Fibroblast of lung (primary cell): ENCODE results near the gene ARFGAP3. TPM values are rescaled to one million over a fixed set of nuclear protein-coding genes. Genes with fewer than 3 reads are reported as not detected.

Experiments used
- DNase-seq, 2 donors: peaks; one replicate each; pipeline versions ENCODE4 v3.0.0 to v3.0.0-alpha.2; 2010; ENCODE audit warnings: low read depth in 2 of 2
- H2AFZ ChIP-seq: 2 replicates; pipeline ENCODE4 v1.5.1; 2012; ENCODE audit warnings: low read length, control low read depth, inconsistent platforms
- H3K27ac ChIP-seq: 2 replicates; pipeline ENCODE4 v1.5.1; 2011; ENCODE audit warnings: low read length, control low read depth; ENCODE audit not compliant: insufficient read depth
- H3K27me3 ChIP-seq: 2 replicates; pipeline ENCODE4 v1.5.1; 2011; ENCODE audit warnings: mild to moderate bottlenecking, low read length; ENCODE audit not compliant: control insufficient read depth, insufficient read depth
- H3K36me3 ChIP-seq: 2 replicates; pipeline ENCODE4 v1.5.1; 2011; ENCODE audit warnings: low read length; ENCODE audit not compliant: control insufficient read depth, insufficient read depth
- H3K4me1 ChIP-seq: 2 replicates; pipeline ENCODE4 v1.5.1; 2011; ENCODE audit warnings: low read length; ENCODE audit not compliant: control insufficient read depth, insufficient read depth; ENCODE audit errors: extremely low read depth
- H3K4me2 ChIP-seq: 2 replicates; pipeline ENCODE4 v1.5.1; 2011; ENCODE audit warnings: low read length, control low read depth; ENCODE audit not compliant: insufficient read depth; ENCODE audit errors: extremely low read depth
- H3K4me3 ChIP-seq, 4 experiments: fragments of 200-600 bp in 1 of 4; sonication (generic) in 1 of 4; replicated peaks in 1 of 4; 2 replicates each; pipeline ENCODE4 v1.5.1; 2011 to 2016; ENCODE audit warnings: low read length in 4 of 4, low read depth in 3 of 4, mild to moderate bottlenecking in 3 of 4, control low read depth in 2 of 4, inconsistent platforms in 1 of 4, mixed read lengths in 1 of 4; ENCODE audit not compliant: insufficient read depth in 1 of 4; ENCODE audit errors: control extremely low read depth in 1 of 4
- H3K79me2 ChIP-seq: 2 replicates; pipeline ENCODE4 v1.5.1; 2012; ENCODE audit warnings: mild to moderate bottlenecking, low read length, inconsistent platforms; ENCODE audit not compliant: control insufficient read depth, insufficient read depth
- H3K9ac ChIP-seq: 2 replicates; pipeline ENCODE4 v1.5.1; 2011; ENCODE audit warnings: mild to moderate bottlenecking, low read length, control low read depth; ENCODE audit not compliant: insufficient read depth
- H3K9me3 ChIP-seq: 2 replicates; pipeline ENCODE4 v1.5.1; 2012; ENCODE audit warnings: low read depth, low read length; ENCODE audit not compliant: control insufficient read depth, insufficient read depth
- H4K20me1 ChIP-seq: 2 replicates; pipeline ENCODE4 v1.5.1; 2011; ENCODE audit warnings: low read length; ENCODE audit not compliant: control insufficient read depth, insufficient read depth; ENCODE audit errors: extremely low read depth
- CTCF ChIP-seq, 2 donors: IDR thresholded peaks in 1 of 2; conservative IDR thresholded peaks in 1 of 2; 1 replicate in 1 of 2; 2 replicates in 1 of 2; pipeline ENCODE4 v1.5.1; 2011 to 2012; ENCODE audit warnings: low read length in 2 of 2, control low read depth in 1 of 2, inconsistent platforms in 1 of 2, low read depth in 1 of 2, mild to moderate bottlenecking in 1 of 2
- EZH2 ChIP-seq: IDR thresholded peaks from 2 replicates; pipeline ENCODE4 v1.5.1; 2012; ENCODE audit warnings: low read length, control low read depth, mild to moderate bottlenecking; ENCODE audit errors: missing control alignments
- polyA plus RNA-seq, 2 donors: library from polyadenylated mRNA; depleted of rRNA in 1 of 2; stranded (reverse) in 1 of 2; unstranded in 1 of 2; fragments of >200 nt; gene quantifications; 2 replicates each; pipeline ENCODE4 v1.2.1, GENCODE V29; 2011 to 2012; ENCODE audit warnings: missing spikeins in 1 of 2
- total RNA-seq: library from RNA; depleted of rRNA; stranded (reverse); fragments of >200 nt; gene quantifications from 2 replicates; pipeline ENCODE4 v1.2.1, GENCODE V29; 2014

The ARFGAP3 gene
- total and polyA plus RNA-seq, 2 donors (not counting 1 experiment from before 2014, with no cell fraction given), result 62.1 to 74.1 TPM

DNA sequence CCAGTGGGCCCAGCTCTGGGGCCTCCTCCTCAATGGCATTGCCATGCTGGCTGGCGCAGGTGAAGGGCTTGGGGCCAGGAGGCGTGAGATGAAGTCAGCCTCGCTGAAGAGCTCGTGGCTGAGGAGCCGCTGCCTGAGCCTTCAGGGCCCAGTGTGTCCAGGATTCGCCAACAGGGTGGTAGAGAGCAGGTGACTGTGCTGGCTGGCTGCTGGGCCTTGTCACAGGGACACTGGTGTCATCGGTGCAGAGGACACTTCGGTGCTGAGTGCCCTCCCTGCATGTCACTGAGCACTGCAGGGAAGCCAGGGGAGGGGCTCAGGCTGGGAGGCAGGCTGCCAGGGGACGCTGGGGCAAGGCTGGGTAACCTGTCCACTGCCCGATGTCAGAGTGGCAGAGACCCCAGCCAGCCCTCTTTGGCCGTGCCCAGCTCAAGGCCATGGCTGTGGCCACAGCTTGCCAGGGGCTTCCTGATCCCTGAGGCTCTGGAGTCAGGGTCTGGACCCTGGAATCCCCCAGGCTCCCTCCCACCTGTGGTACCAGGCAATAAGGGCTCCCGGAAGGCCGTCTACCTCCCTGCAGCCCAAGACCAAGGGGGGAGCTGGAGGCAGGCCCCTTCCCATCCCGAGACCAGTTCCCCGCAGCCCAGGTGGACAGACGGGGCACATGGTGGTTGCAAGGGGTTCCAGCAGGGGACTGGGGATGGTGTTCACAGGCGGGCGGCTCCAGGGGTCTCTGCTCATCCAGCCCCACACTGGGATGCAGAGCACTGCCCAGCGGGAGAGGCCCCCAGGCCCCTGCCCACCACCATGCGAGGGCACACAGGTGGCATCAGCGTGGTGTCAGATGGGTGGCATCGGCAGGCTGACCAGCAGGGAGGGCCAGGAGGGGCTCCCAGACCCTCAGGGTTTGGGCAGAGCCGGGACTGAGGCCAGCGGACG, 63.9 kb downstream of the ARFGAP3 start:
- Histone ChIP-seq H4K20me1 (no peaks in the 10 kb centered on the region), H3K36me3 (peaks cover 2% of the 10 kb centered on the region), H3K9ac (no peak overlapping the region), H3K27ac (no peak overlapping the region), H3K4me2 (no peak overlapping the region), H3K79me2 (no peaks in the 10 kb centered on the region), H3K4me1 (peaks cover 7% of the 10 kb centered on the region), H3K4me3 (no peak overlapping the region), H2AFZ (no peak overlapping the region), H3K27me3 (no peaks in the 10 kb centered on the region), H3K9me3 (no peaks in the 10 kb centered on the region)
- no peak for TF ChIP-seq CTCF (conservative IDR thresholded peaks at IDR 0.05 in 1 of 2, IDR thresholded peaks at IDR 0.05 in 1 of 2; ENCODE audit: low read depth in 1 of 2, low read length in 2 of 2)
- TF ChIP-seq EZH2, result no peak
- DNase-seq, result no peak

GRCh38 chr22:42792453-42792908, 64.6 kb downstream of the ARFGAP3 start:
- H4K20me1 ChIP-seq, result no peaks in the 10 kb centered on the region
- no peak overlapping the region for H3K4me3 ChIP-seq
- no peak for TF ChIP-seq CTCF (conservative IDR thresholded peaks at IDR 0.05 in 1 of 2, IDR thresholded peaks at IDR 0.05 in 1 of 2; ENCODE audit: low read depth in 1 of 2, low read length in 2 of 2)
- TF ChIP-seq EZH2, result no peak
- H3K27ac ChIP-seq, result no peak overlapping the region
- H3K4me1 ChIP-seq, result peaks cover 7% of the 10 kb centered on the region
- DNase-seq, result no peak
- H3K36me3 ChIP-seq, result peaks cover 2% of the 10 kb centered on the region
- H3K27me3 ChIP-seq, result no peaks in the 10 kb centered on the region
- H3K4me2 ChIP-seq, result no peak overlapping the region
- no peaks in the 10 kb centered on the region for H3K79me2 ChIP-seq
- no peaks in the 10 kb centered on the region for H3K9me3 ChIP-seq
- no peak overlapping the region for H3K9ac ChIP-seq
- no peak overlapping the region for H2AFZ ChIP-seq

DNA sequence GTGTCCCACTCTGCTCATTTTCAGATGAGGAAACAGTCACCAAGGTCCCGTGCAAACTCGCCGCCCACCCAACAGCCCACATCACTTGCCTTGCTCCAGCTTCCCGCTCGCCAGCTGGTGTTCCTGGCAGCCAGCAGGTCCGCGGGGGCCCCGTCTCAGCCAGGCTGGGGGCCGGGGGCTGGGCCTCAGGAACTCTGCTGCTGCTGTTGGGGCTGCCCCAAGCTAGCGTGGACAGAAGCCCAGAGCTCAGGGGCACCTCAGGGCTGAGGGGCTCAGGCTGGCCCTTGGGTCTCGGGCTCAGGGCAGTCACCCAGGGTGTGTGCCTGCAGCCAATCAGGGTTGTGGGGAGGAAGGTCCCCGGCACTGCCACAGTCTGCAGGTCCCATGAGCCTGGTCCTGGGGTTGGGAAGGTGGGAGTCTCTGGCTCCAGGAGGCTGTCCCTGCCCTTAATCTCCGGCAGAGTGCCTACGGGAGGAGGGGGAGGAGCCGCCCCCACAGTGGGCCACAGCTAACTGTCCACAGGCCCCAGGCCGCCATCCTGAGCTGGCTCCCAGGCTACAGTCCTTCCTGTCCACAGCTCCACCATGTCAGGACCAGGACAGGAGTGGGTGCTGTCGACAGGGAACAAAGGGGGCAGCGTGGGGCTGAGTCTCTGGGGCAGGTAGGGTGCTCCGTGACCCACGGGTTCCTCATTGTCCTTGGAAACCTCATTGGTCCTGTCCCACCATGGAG, 65.2 kb downstream of the ARFGAP3 start:
- DNase-seq, result peak in 1 of 2 donors; percentile 15
- Histone ChIP-seq H4K20me1 (no peaks in the 10 kb centered on the region), H3K27ac (no peak overlapping the region)

More for the DNA sequence above, 65.2 kb downstream of the ARFGAP3 start:
- Histone ChIP-seq H3K9ac (peak overlapping the region; percentile 2), H3K36me3 (peaks cover 2% of the 10 kb centered on the region), H3K27me3 (no peaks in the 10 kb centered on the region), H3K79me2 (no peaks in the 10 kb centered on the region), H2AFZ (no peak overlapping the region), H3K4me2 (no peak overlapping the region), H3K9me3 (no peaks in the 10 kb centered on the region), H3K4me1 (peaks cover 7% of the 10 kb centered on the region), H3K4me3 (no peak overlapping the region)
- TF ChIP-seq CTCF (conservative IDR thresholded peaks at IDR 0.05 in 1 of 2, IDR thresholded peaks at IDR 0.05 in 1 of 2; ENCODE audit: low read depth in 1 of 2, low read length in 2 of 2) (no peak), EZH2 (no peak)
